Measurements from ENCODE around the gene EEF1A2.

DNA sequence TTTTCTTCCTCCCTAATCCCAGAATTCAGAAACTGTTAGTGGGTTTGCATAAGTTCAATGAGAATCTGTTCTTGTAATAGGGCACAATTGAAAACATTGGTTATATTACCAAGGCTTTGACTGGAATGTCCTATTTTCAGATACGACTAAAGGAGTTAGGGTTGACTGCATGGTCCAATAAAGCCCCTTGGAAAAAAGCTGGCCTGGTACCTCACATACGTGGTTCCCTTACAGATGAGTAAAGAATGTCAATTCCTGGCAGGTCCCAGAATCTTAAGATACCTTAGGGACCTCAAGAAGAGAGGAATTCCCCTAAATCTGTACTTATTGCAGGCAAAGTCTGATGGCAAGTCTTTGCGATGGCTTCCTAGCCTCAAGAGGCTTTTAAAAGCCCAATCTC is 26.3 kb upstream of the EEF1A2 start:
- TF ChIP-seq, protein P1, sequence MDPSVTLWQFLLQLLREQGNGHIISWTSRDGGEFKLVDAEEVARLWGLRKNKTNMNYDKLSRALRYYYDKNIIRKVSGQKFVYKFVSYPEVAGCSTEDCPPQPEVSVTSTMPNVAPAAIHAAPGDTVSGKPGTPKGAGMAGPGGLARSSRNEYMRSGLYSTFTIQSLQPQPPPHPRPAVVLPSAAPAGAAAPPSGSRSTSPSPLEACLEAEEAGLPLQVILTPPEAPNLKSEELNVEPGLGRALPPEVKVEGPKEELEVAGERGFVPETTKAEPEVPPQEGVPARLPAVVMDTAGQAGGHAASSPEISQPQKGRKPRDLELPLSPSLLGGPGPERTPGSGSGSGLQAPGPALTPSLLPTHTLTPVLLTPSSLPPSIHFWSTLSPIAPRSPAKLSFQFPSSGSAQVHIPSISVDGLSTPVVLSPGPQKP (IDR thresholded peaks at IDR 0.05; ENCODE audit: low read depth, low read length), result no peak
- TF ChIP-seq JUN (IDR thresholded peaks at IDR 0.05) (no peak), RAD21 (conservative IDR thresholded peaks at IDR 0.05 in 1 of 2, IDR thresholded peaks at IDR 0.05 in 1 of 2) (no peak), BHLHE40 (IDR thresholded peaks at IDR 0.05; ENCODE audit: low read depth, low read length) (no peak), MAZ (IDR thresholded peaks at IDR 0.05; ENCODE audit: borderline replicate concordance, low read depth, low read length) (no peak), NPAS2 (CRISPR knock-in tag; IDR thresholded peaks at IDR 0.05; ENCODE audit: borderline replicate concordance) (no peak), FOXS1 (CRISPR knock-in tag; IDR thresholded peaks at IDR 0.05) (no peak), MAFK (IDR thresholded peaks at IDR 0.05; ENCODE audit: partially characterized antibody) (no peak), POLR2A (IDR thresholded peaks at IDR 0.05; ENCODE audit: low read length) (no peak), KDM1A (IDR thresholded peaks at IDR 0.05; ENCODE audit: low read depth) (no peak), CEBPB (IDR thresholded peaks at IDR 0.05) (no peak)
- TF ChIP-seq, protein P2, sequence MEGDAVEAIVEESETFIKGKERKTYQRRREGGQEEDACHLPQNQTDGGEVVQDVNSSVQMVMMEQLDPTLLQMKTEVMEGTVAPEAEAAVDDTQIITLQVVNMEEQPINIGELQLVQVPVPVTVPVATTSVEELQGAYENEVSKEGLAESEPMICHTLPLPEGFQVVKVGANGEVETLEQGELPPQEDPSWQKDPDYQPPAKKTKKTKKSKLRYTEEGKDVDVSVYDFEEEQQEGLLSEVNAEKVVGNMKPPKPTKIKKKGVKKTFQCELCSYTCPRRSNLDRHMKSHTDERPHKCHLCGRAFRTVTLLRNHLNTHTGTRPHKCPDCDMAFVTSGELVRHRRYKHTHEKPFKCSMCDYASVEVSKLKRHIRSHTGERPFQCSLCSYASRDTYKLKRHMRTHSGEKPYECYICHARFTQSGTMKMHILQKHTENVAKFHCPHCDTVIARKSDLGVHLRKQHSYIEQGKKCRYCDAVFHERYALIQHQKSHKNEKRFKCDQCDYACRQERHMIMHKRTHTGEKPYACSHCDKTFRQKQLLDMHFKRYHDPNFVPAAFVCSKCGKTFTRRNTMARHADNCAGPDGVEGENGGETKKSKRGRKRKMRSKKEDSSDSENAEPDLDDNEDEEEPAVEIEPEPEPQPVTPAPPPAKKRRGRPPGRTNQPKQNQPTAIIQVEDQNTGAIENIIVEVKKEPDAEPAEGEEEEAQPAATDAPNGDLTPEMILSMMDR (IDR thresholded peaks at IDR 0.05), result no peak
